ENCODE measurements around the gene NHEJ1. TPM values are rescaled to one million over a fixed set of nuclear protein-coding genes. Genes with fewer than 3 reads are reported as not detected.

Gene NHEJ1
- total RNA-seq, 1 experiment from 2014 or later: 31.7 TPM

DNA sequence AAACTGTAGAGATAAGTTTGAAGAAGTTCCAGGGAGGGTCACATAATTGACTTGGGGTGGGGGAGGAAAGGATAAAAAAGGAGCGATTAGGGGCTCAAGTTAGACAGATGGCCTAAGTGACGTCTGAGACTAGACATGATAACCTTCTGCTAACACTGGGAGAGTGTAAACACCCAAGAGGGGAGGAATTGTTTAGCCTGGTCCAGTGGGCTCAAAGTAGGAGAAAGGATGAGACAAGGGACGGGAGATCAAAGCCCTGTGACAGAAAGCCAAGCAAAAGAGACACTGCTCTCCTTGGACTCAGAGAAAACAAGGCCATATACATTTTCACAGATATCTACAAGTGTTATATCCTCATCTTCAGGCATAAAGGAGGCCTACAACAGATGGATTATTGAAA, 54.4 kb downstream of the NHEJ1 start:
- in situ Hi-C loops (cut with HindIII; ENCODE audit: low sequenced_read_pairs): no loop called here
- DNase-seq (ENCODE audit: low spot score): no peak

DNA sequence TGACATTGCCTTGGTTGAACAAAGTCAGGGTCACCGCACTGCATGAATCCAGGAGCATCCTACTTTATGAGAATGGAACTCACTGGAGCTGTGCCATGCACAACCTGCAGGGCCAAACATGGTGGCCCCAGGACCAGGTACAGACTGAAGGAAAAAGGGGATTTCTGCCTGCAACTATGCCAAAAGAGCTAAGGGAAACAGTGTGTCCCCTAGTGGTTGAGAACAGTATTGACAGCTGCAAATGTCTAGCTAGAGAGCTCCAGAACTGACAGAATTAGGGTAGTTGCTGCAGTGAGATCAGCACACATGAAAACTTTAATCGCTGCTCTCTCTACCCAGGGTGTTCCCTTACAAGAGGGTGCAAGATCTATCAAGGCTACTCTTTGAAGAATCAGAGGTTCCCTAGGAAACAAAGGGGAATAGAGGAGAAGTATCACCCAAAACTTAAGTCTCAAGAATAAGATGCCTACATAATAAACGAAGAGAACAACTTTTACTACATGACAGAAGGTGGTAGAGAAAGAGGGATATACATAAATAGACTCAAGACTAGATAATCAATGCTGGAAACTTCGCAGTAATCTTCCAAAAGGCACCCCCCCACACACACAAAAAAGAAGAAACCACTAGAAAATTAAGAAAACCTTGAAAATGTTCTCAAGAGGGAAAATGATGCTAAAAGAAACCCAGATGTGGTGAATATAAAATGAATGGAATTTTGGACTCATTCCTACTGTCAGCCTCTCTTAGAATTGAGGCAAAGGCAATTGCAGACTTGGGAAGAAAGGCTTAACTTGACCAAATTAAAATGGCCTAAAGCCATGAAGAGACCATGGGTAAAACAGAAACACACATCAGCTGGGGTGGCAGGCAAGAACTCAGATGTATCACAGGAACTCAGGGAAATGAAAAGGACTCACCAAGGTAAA, 56.2 kb downstream of the NHEJ1 start:
- in situ Hi-C loops (cut with HindIII; ENCODE audit: low sequenced_read_pairs): no loop called here
- DNase-seq (ENCODE audit: low spot score): peak; percentile 14

DNA sequence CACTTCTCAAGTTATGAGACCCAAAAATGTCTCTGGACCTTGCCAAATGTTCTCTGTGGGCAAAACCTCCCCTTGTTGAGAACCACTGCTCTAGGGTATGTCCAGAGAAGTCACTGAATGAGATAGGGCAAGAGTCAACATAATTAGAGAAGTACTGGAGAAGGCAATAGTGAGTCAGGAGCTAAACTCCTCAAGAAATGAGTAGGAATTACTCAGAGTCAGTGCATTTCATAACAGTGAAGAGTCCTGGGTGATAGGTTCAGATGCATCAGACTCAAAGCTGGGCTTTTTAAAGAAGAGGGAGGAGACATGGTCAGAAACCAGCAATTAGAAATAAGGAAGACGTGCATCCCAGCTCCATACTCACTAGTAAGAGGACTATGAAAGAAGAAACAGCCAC, 61.3 kb downstream of the NHEJ1 start:
- in situ Hi-C loops (cut with HindIII; ENCODE audit: low sequenced_read_pairs): no loop called here
- no peak for DNase-seq (ENCODE audit: low spot score)

DNA sequence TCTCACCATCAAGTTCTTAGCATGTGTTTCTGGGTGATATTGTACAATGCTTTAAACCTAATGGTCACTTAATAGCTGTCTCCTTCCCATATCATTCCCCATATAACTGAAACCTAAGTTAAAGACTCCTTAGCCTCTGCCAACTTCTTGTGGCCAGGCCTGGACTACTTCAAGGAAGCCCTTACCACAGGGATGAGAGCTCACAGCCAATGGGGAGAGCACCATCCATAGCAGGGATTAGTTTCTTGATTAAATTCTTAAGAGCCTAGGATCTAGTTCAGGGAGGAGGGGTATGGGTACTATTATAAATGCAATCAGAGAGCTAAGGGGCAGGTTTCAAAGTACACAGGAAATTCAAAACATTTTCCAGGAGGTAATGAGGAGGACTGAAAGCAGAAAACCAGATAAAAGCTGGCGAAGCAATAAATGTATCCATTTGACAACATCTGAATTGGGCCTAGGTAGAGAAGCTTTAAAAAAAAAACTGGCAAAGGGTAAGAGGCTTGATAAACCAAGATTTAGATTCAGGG, 65.1 kb downstream of the NHEJ1 start:
- no peak for DNase-seq (ENCODE audit: low spot score)
- in situ Hi-C loops (cut with HindIII; ENCODE audit: low sequenced_read_pairs): no loop called here

DNA sequence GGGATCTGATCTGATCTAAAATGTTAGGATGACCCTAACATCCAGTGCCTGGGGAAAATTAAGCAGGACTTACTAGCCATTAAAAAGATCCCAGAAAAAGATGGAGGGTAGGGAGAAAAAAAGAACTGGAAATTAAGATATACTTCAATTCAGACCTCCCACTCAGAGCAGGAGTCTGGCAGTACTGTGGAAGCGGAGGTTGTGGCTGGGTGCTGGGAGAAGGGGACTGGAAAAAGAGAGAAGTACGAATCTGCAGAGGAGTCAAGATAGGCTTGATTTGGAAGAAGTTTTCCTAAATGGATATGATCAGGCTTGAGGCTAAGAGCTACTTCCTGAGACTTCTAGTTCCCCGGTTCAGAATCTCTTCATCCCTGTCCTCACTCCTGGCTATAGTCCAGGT, 66.4 kb downstream of the NHEJ1 start:
- in situ Hi-C loops (cut with HindIII; ENCODE audit: low sequenced_read_pairs): no loop called here
- no peak for DNase-seq (ENCODE audit: low spot score)

DNA sequence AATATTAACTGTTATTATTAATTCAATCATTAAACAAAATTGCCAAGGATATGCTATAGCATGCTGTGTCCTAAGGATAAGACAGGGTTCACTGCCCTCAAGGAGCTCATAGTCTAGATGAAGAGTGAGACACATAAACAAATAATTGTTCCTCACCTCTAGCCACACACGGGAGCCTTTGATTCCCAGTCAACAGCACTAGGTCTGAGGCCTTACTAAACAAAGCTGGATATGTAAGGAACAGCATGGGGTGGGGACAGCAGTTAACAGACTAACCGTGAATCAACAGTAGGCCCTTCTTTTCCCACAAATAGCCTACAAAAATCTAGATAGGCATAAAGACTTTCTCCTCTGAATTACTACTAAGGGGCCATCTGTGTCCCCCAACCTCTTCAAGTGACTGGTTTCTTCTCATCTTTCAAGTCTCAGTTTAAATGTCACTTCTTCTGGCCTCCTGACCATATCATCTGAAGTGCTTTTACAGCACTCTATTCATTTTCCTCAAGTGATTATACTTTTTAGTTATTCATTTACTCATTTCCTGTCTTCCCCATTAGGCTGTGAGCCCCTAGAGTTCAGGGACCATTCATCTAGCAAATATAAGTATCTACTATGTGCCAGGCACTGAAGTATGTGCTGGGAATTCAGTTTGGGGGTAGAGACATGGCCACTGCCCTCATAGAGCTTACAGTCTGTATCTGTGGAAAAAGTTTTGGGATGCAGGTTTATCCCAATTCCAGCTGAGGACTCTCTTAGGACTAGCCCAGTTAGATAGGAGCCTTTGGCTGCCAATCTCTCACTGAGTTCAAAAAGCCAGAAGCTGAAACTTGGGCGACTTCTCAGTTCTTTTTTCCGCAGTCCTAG, 69.9 kb downstream of the NHEJ1 start:
- in situ Hi-C loops (cut with HindIII; ENCODE audit: low sequenced_read_pairs): no loop called here
- DNase-seq (ENCODE audit: low spot score): no peak

DNA sequence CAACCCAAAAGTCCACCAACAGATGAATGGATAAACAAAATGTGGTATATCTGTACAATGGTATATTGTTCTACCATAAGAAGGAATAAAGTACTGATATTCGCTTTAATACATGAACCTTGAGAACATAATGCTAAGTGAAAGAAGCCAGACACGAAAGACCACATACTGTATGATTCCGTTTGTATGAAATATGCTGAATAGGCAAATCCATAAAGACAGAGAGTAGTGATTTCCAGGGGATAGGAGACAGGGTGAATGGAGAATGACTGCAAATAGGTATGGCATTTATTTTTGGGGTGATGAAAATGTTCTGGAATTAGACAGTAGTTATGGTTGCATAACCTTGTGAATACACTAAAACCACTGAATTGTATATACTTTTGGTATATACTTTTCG, 71.3 kb downstream of the NHEJ1 start:
- no peak for DNase-seq (ENCODE audit: low spot score)
- in situ Hi-C loops (cut with HindIII; ENCODE audit: low sequenced_read_pairs): no loop called here

DNA sequence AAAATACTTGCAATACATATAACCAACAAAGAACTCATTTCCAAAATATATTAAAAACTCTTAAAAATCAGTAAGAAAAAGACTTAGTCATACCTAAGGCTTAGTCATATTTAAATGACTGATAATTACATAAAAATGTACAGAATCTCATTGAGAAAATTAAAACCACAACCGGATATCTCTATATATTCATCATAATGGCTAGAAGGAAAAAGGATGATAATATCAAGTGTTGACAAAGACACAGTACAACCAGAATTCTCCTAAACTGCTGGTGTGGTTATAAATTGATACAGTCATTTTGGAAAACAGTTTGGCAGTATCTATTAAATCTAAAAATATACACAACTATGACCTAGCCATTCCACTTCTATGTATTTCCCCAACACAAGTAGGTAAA, 72.8 kb downstream of the NHEJ1 start:
- no peak for DNase-seq (ENCODE audit: low spot score)
- in situ Hi-C loops (cut with HindIII; ENCODE audit: low sequenced_read_pairs): no loop called here

DNA sequence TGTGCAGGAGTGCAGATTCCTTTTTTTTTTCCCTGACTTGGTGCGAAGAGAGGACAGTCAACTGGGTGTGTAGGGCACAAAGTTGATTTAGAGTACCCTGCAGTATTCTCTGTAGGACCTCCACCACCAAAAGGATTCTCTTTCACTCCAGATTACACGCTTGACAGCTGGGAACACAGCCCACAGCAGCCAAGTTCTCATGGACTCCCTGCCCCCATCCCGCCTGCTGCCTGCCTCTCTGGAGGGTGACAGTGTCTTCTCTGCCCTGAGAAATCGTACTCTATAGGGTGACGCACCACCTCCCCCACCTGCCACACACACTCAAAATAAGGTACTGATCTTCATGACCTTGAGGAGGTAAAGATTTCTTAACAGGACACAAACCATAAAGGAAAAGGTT, 73.3 kb downstream of the NHEJ1 start:
- in situ Hi-C loops (cut with HindIII; ENCODE audit: low sequenced_read_pairs): no loop called here
- no peak for DNase-seq (ENCODE audit: low spot score)

DNA sequence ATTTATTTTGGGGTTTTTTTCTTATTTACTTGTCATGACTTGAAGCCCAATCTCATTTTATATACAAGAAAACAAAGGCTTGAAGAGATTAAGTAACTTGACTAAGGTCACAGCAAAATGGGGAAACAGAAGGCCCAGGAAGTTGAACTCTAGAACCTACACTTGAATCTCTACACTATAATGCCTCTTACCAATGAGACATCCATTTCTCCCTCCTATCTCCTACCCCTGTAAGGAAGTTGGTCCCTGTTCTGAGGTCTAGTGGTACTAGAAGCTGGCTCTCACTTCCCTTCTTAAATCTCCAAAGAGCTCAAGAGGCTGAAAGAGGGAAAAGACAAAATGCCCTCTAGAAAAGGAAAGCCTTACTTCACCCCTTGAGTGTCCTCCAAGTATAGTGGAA, 74.4 kb downstream of the NHEJ1 start:
- DNase-seq (ENCODE audit: low spot score): no peak
- in situ Hi-C loops (cut with HindIII; ENCODE audit: low sequenced_read_pairs): no loop called here

DNA sequence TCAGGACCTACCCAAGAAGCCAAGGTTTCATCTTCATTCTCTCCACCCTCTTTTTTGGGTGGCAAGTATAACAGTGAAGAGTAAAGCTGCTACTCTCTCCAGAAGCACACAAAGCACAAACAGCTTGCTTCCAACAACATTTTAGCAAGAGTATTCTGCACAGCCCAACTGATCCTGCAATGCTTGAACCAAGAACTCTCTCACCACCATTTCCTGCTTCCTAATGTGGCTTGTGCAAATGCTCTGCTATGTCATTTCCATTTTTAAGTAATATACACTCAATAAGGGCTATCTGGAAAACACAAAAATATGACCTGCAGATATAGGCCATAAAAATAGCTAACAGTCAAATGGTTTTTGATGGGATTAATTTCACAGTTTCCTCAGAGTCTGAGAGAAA, 75.8 kb downstream of the NHEJ1 start:
- in situ Hi-C loops (cut with HindIII; ENCODE audit: low sequenced_read_pairs): no loop called here
- no peak for DNase-seq (ENCODE audit: low spot score)

DNA sequence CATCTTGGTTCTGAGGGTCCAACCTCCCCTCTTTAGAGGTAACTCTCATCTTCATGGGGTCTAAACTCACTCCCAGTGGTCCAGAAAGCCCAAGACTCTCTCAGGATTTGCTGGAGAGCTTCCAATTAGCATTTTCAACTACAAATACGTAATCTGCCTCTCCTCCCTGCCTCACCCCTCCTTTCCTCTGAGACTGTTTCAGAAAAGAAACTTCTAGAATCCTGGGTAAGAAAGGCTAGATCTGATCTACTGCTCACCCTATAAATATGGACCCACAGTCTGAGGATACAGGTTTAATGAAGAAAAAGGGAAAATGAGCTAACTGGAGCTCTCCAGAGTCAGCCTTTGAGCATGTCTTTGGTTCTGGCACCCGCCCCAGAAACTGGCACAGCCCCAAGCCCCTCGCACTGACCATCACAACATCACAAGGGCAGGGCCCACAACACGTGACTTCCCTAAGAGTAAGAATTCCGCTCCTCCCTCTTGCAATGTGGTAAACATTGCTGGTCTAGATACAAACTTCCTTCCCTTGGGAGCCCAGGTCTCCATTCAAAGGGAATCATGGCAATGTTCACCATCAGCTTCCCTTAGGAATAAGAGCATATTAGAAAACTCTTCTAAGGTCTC, 78.2 kb downstream of the NHEJ1 start:
- in situ Hi-C loops (cut with HindIII; ENCODE audit: low sequenced_read_pairs): no loop called here
- DNase-seq (ENCODE audit: low spot score): no peak

DNA sequence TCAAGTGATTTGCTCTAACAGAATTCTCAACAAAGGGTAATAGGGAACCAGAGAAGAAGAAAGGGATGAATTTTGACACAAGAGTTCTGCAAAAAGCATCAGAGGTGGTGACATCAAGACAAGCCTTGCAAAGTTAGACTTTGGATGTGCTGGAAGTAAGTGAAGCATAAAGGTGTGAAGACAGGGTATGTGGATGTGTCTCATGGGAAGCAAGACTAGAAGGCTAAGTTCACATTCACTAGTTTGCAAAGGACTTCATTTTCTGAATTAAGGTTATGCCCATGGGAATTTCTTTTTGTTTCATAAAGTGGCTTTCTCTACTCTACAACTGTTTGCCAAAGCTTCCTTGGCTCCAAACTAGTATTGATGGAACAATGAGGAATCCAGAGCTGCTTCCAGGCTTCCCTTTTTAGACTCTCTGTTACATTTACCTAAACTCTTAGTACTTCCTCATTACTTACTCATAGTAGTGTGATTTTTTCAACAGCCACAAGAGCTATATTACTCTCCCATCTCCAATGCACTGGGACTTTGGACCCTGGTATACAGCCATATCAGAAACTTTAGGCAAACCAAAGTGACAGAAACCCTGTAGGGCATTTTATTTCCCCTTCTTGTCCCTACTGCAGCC, 78.8 kb downstream of the NHEJ1 start:
- in situ Hi-C loops (cut with HindIII; ENCODE audit: low sequenced_read_pairs): no loop called here
- no peak for DNase-seq (ENCODE audit: low spot score)

DNA sequence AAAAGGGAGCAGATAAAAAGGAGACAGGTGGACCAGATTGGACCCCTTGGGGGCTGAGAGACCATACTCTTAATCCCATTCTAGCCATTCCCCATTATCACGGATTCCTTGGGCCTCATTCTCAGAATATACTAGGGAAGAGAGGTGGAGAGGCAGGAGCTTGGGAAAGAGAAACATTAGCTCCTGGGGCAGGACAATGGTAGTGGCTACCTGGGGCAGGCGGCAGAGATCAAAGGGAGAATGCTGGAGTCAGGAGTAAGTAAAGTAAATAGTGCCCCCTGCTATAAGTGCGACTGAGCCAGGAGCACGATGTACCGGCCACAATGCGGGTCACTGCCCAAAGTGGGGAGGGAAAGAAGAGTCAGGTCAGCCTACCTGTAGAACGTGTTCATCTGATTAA, 79.5 kb downstream of the NHEJ1 start:
- no peak for DNase-seq (ENCODE audit: low spot score)
- in situ Hi-C loops (cut with HindIII; ENCODE audit: low sequenced_read_pairs): no loop called here

DNA sequence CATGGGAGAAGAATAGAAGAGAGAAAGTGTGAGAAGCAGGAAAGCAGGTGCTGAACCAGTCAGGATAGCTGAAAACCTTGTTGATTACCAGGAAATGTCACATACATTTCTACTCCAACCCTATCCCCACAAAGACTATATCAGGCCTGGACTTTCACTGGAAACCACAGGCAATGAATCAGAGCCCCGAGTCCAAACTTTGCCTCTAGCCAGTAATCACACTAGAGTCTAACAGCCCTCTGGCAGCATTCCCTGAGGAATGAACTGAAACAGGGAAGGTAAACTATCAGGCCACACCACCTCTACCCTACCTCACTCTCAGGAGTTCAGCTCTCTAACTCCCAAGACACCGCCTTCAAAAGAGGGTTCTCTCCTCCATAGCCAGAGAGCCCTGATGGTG, 81.2 kb downstream of the NHEJ1 start:
- DNase-seq (ENCODE audit: low spot score): no peak
- in situ Hi-C loops (cut with HindIII; ENCODE audit: low sequenced_read_pairs): no loop called here

DNA sequence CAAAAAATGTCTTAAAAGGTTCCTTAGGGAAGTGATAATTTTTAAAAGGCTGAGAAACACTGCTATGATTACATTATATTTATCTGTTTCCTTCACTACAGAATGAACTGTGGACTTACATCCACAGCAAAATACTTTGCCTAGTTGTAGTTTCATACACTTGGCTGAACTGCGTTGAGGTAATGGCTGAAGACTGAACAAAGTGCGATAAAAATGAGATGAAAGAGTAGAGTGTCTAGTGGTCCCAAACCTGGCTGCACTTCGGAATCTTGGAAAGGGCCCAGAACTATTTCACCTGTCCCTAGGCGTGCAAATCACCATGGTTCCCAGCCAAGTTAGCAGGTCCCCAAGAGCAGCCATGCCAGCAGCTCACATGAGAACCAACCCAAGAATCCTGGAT, 81.7 kb downstream of the NHEJ1 start:
- in situ Hi-C loops (cut with HindIII; ENCODE audit: low sequenced_read_pairs): no loop called here
- DNase-seq (ENCODE audit: low spot score): no peak

DNA sequence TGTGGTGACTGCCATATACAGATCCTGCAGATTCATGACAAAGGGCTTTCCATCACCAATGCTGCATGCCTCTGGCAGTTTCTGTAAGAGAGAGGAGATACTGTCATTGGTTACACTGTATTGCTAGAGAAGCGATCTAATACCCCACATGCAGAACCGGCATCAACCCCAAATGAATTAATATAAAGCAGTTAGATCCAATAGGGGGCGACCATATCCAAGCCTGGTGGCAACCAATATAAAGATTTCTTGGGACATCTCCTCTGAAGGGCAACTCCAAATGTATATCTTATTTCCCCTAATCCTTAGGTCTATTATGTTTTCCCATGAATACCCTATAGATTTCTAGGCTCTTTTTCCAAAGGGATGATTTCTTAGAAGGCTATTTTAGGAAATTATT, 82.5 kb downstream of the NHEJ1 start:
- in situ Hi-C loops (cut with HindIII; ENCODE audit: low sequenced_read_pairs): no loop called here
- no peak for DNase-seq (ENCODE audit: low spot score)

DNA sequence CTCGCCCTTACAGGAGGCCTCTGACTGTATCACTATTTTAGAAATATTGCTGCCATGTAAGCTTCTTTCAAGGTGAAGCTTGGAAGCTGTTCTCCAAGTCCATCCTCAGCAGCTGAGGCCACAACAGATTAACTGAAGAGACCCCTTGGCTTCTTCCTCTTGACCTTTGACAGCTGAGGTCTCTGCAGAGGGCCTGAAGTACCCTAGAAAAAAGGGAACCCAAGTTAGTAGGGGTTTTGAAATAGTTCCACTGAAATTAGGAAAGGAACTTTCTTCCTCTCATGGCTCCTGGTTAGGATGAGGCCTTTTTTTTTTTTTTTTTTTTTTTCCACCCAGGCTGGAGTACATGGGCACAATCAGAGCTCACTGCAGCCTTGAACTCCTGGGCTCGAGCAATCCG, 84.4 kb downstream of the NHEJ1 start:
- no peak for DNase-seq (ENCODE audit: low spot score)
- in situ Hi-C loops (cut with HindIII; ENCODE audit: low sequenced_read_pairs): no loop called here

DNA sequence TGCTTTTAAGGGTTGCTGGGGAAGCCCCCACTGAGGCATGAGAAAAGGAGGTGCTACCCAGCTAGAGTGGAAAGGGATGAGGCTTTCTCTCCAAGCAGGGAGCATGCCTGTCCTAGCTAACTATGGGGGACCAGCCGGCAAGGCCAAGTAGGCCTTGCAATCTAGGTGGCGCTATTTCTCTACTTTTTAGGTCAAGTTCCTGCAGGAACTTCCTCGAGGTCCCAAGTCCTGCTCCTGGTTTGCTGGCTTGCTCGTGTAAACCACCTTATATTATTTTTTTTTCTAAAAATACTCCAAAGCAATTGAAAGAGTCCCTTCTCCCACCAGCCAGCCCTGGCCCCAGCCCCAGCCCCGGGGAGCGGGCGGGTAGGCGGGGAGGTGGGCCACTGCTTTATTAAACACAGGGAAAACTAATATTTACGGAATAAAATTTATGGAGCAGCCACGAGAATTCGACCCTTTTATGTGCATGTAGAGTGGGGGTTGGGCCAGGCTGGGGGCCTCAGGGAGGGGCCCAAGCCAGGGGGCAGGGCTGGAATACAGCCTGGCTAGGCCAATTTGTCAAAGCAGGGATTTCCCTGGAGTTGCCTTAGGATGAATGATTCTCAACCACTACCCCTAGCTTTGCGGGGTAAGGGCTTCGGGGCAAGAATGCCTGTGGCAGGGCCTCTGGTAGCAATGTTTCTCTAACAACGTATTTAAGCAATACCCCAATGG, 87.0 kb downstream of the NHEJ1 start:
- DNase-seq (ENCODE audit: low spot score): peak; percentile 40
- in situ Hi-C loops (cut with HindIII; ENCODE audit: low sequenced_read_pairs): no loop called here
